Suppressor macrophage (primary cell): Measurements from ENCODE around the gene STAC.
"Not testable (repeated sequence)": the region's sequence is repeated elsewhere in the genome, so short reads cannot be mapped to it uniquely, and the experiment has no call there.

Experiments used
- DNase-seq, 4 experiments: peaks; one replicate each; pipeline ENCODE4 v3.0.0-alpha.2; 2020 to 2022

The STAC gene

GRCh38 chr3:36417237-36417636 is 36.9 kb downstream of the STAC start:
- DNase-seq: no peak

GRCh38 chr3:36418296-36418695 is 38.0 kb downstream of the STAC start:
- DNase-seq: no peak

- DNase-seq: peak in 3 of 4 experiments; percentile 26 to 50 (median 45)
Observed at GRCh38 chr3:36428445-36428844, 48.1 kb downstream of the STAC start.

GRCh38 chr3:36429986-36430485 is 49.7 kb downstream of the STAC start:
- DNase-seq: no peak

GRCh38 chr3:36433511-36433910 is 53.2 kb downstream of the STAC start:
- peak; percentile 12 to 50 (median 38) for DNase-seq

- peak in 3 of 4 experiments; percentile 13 to 43 (median 30) for DNase-seq
Observed at GRCh38 chr3:36434687-36435426, 54.6 kb downstream of the STAC start.

GRCh38 chr3:36443028-36443686 is 62.9 kb downstream of the STAC start:
- DNase-seq: peak; percentile 15 to 65 (median 47)

GRCh38 chr3:36444909-36445308 is 64.6 kb downstream of the STAC start:
- DNase-seq: no peak

GRCh38 chr3:36446276-36446675 is 66.0 kb downstream of the STAC start:
- no peak for DNase-seq

- no peak for DNase-seq
Observed at GRCh38 chr3:36447061-36447460, 66.8 kb downstream of the STAC start.

GRCh38 chr3:36451816-36452215 is 71.5 kb downstream of the STAC start:
- DNase-seq: no peak

- not testable (repeated sequence) for DNase-seq
Observed at GRCh38 chr3:36453213-36453612, 72.9 kb downstream of the STAC start.

GRCh38 chr3:36453896-36454295 is 73.6 kb downstream of the STAC start:
- not testable (repeated sequence) for DNase-seq

GRCh38 chr3:36455406-36455805 is 75.1 kb downstream of the STAC start:
- no peak for DNase-seq

GRCh38 chr3:36456784-36457183 is 76.5 kb downstream of the STAC start:
- no peak for DNase-seq

- DNase-seq: no peak
Observed at GRCh38 chr3:36457667-36458066, 77.4 kb downstream of the STAC start.

GRCh38 chr3:36459177-36459576 is 78.9 kb downstream of the STAC start:
- DNase-seq: no peak

GRCh38 chr3:36461597-36461996 is 81.3 kb downstream of the STAC start:
- DNase-seq: no peak

- not testable (repeated sequence) for DNase-seq
Observed at GRCh38 chr3:36472045-36472444, 91.7 kb downstream of the STAC start.

GRCh38 chr3:36475558-36475957 is 95.3 kb downstream of the STAC start:
- peak in 2 of 4 experiments; percentile 26 to 41 for DNase-seq

- DNase-seq: no peak
Observed at GRCh38 chr3:36476286-36476942, 96.1 kb downstream of the STAC start.

GRCh38 chr3:36477655-36478054 is 97.4 kb downstream of the STAC start:
- no peak for DNase-seq

- DNase-seq: no peak
Observed at GRCh38 chr3:36480911-36481648, 100.8 kb downstream of the STAC start.
